ENCODE data around the gene DHRS4L2. TPM values are rescaled to one million over a fixed set of nuclear protein-coding genes. Genes with fewer than 3 reads are reported as not detected.
"Not testable (repeated sequence)": the region's sequence is repeated elsewhere in the genome, so short reads cannot be mapped to it uniquely, and the experiment has no call there.

Gene DHRS4L2
- total and polyA plus RNA-seq, 2 of the 4 experiments (the other 2 are of a cell fraction) = 11.1 to 19.6 TPM

DNA sequence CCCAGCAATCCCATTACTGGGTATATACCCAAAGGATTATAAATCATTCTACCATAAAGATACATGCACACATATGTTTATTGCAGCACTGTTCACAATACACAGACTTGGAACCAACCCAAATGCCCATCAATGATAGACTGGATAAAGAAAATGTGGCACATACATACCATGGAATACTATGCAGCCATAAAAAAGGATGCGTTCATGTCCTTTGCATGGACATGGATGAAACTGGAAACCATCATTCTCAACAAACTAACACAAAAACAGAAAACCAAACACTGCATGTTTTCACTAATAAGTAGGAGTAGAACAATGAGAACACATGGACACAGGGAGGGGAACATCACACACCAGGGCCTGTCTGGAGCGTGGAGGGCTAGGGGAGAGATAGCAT lies 42.6 kb downstream of the DHRS4L2 start:
- H3K79me1 ChIP-seq (ENCODE audit: low read depth in 1 of 2, low read length in 2 of 2); BruUV-seq (replicated peaks); dilution Hi-C loops (cut with HindIII; ENCODE audit: low sequenced_read_pairs, unreplicated experiment); H3K4me3 ChIP-seq (ENCODE audit: insufficient read depth, low read depth, low read length); H2BK20ac ChIP-seq (ENCODE audit: low read depth, low read length); ATAC-seq (ENCODE audit: low read depth); CTCF ChIA-PET; H3K9me1 ChIP-seq (ENCODE audit: insufficient read depth, low read length); H3K27ac ChIP-seq (ENCODE audit: insufficient read depth, low read length); H3K9me3 ChIP-seq (ENCODE audit: control insufficient read depth, insufficient read depth, low read length); H2AK9ac ChIP-seq (replicated peaks; ENCODE audit: low read depth, low read length, poor library complexity); DNase-seq; H3K27me3 ChIP-seq (ENCODE audit: control insufficient read depth, insufficient read depth, low read length); H3K14ac ChIP-seq (replicated peaks; ENCODE audit: low read depth, low read length); H4K91ac ChIP-seq (ENCODE audit: insufficient read depth, low read depth, low read length); H3K4me1 ChIP-seq (ENCODE audit: control insufficient read depth, insufficient read depth, low read length); H2BK5ac ChIP-seq (ENCODE audit: low read depth, low read length, poor library complexity, severe bottlenecking); H3K36me3 ChIP-seq (ENCODE audit: control insufficient read depth, insufficient read depth, low read length); H3K4ac ChIP-seq (ENCODE audit: low read depth, low read length); POLR2A ChIA-PET (ENCODE audit: unreplicated experiment); H3K4me2 ChIP-seq (ENCODE audit: low read depth, low read length); H4K5ac ChIP-seq (ENCODE audit: low read depth, low read length); H2BK120ac ChIP-seq (ENCODE audit: low read depth, low read length); H3K23ac ChIP-seq (ENCODE audit: low read depth, low read length); H3K56ac ChIP-seq (ENCODE audit: extremely low read depth, insufficient read depth, low read length); H3K18ac ChIP-seq (ENCODE audit: low read depth, low read length); H4K8ac ChIP-seq (ENCODE audit: low read depth in 2 of 2, low read length in 2 of 2); H2AK5ac ChIP-seq (ENCODE audit: low read depth, low read length); H4K20me1 ChIP-seq (ENCODE audit: insufficient read depth, low read length); H2AFZ ChIP-seq (replicated peaks; ENCODE audit: low read length, poor library complexity); H3K9ac ChIP-seq (ENCODE audit: low read depth, low read length); H2BK15ac ChIP-seq (ENCODE audit: low read depth, low read length): not testable (repeated sequence)
- in situ Hi-C loops (cut with MboI; ENCODE audit: low sequenced_read_pairs) = loop anchor here (10.0 kb wide), 1 partner anchor 47 kb away; the partner anchor contains the start of gene DHRS4L2
- intact Hi-C loops (cut with micrococcal nuclease) = loop anchor here (5.0 kb wide), 1 partner anchor 44 kb away; the partner anchor contains the start of gene DHRS4L2
- WGBS, 2 experiments (ENCODE audit: extremely low coverage in 2 of 2, insufficient read length in 1 of 2) = no CpG with 5 or more reads among the region's 2 CpGs
